Measurements from ENCODE around the gene LINC00632.

GRCh38 chrX:140775211-140775610 lies 65.7 kb downstream of the LINC00632 start:
- no peak for TF ChIP-seq POLR2A (IDR thresholded peaks at IDR 0.05)
- no peak for TF ChIP-seq CTCF (IDR thresholded peaks at IDR 0.05)

Data from lower leg skin (tissue), 3 donors.